GM10847 (cell line): ENCODE data around the gene ABCA7.

Experiments used
- POLR2A ChIP-seq: IDR thresholded peaks from 2 replicates; pipeline ENCODE4 v1.6.1; 2011; ENCODE audit not compliant: insufficient read length; ENCODE audit errors: extremely low read depth

The ABCA7 gene

DNA sequence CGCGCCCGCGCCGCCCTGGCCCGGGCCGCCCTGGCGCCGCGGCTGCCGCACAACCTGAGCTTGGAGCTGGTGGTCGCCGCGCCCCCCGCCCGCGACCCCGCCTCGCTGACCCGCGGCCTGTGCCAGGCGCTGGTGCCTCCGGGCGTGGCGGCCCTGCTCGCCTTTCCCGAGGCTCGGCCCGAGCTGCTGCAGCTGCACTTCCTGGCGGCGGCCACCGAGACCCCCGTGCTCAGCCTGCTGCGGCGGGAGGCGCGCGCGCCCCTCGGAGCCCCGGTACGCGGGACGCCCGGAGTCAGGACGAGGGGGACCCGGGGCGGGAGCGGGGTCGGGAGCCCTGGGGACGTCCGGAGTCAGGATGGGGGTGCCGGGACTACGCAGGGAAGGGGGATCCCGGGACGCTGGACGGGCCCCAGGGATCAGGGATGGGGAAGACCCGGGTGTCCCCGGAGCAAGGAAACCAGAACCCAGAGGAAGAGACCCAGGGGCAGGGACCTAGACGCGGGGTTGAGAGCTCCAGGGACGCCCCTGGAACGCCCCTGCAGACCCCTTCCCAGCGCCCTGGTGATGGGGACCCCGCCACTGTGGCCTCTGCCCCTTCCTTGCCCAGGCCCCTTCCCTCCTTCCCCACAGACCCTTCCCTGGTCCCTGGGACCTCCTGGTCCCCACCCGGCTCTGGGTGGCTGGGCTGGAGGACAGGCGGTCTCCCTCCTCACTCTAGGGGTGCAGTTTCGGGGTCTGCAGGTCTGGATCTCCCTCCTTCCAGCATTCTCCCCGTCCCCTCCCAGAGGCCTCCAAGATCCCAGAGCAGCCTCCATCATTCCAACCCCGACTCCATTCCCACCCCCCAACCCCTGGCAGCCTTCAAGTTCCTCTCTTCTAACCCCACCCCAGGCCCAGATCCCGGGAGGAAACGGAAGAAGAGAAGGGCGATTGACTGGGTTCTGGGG is 39.0 kb upstream of the ABCA7 start:
- TF ChIP-seq POLR2A, result no peak

GRCh38 chr19:1001538-1002166 is 38.3 kb upstream of the ABCA7 start:
- no peak for TF ChIP-seq POLR2A

DNA sequence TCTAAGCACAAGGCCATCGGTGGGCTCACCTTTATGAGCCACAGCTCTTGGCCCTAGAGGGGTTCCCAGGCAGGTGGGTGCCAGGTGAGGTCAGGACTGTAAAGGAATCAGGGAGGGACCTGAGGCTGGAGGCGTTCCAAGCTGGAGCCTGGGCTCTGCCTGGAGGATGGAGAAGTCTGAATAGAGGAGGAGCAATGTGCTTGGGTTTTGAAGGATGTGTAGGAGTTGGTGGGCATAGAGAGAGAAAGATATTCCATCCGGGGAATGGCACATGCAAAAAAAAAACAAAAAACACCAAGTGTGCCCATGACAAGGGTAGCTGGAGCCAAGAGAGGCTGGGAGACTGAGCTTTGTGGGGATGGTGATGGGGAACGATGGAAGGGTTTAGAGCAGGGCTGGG is 37.3 kb upstream of the ABCA7 start:
- TF ChIP-seq POLR2A, result no peak

GRCh38 chr19:1003283-1003682 is 36.6 kb upstream of the ABCA7 start:
- no peak for TF ChIP-seq POLR2A

DNA sequence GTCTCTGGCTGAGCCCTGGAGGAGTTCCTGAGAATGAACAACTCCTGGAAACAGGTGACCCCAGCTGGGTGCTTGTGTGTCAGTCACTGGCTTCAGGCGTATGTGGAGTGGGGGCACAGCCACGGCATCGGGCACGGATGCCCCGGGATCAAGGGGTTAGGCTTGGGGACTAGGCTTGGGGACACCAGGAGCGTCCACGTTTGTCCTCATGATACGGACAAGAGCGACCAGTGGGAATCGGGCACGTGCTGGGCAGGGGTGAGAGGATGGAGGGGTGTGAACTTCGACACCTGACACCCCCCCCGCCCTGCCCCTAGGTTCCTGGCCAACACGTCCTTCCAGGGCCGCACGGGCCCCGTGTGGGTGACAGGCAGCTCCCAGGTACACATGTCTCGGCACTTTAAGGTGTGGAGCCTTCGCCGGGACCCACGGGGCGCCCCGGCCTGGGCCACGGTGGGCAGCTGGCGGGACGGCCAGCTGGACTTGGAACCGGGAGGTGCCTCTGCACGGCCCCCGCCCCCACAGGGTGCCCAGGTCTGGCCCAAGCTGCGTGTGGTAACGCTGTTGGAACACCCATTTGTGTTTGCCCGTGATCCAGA is 35.6 kb upstream of the ABCA7 start:
- no peak for TF ChIP-seq POLR2A

DNA sequence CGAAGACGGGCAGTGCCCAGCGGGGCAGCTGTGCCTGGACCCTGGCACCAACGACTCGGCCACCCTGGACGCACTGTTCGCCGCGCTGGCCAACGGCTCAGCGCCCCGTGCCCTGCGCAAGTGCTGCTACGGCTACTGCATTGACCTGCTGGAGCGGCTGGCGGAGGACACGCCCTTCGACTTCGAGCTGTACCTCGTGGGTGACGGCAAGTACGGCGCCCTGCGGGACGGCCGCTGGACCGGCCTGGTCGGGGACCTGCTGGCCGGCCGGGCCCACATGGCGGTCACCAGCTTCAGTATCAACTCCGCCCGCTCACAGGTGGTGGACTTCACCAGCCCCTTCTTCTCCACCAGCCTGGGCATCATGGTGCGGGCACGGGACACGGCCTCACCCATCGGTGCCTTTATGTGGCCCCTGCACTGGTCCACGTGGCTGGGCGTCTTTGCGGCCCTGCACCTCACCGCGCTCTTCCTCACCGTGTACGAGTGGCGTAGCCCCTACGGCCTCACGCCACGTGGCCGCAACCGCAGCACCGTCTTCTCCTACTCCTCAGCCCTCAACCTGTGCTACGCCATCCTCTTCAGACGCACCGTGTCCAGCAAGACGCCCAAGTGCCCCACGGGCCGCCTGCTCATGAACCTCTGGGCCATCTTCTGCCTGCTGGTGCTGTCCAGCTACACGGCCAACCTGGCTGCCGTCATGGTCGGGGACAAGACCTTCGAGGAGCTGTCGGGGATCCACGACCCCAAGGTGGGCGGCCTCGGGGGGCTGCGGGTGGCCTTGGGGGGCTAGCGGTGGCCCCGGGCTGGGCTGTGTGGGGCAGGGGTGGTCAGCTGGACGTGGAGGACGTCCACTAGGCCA is 34.9 kb upstream of the ABCA7 start:
- TF ChIP-seq POLR2A, result no peak

DNA sequence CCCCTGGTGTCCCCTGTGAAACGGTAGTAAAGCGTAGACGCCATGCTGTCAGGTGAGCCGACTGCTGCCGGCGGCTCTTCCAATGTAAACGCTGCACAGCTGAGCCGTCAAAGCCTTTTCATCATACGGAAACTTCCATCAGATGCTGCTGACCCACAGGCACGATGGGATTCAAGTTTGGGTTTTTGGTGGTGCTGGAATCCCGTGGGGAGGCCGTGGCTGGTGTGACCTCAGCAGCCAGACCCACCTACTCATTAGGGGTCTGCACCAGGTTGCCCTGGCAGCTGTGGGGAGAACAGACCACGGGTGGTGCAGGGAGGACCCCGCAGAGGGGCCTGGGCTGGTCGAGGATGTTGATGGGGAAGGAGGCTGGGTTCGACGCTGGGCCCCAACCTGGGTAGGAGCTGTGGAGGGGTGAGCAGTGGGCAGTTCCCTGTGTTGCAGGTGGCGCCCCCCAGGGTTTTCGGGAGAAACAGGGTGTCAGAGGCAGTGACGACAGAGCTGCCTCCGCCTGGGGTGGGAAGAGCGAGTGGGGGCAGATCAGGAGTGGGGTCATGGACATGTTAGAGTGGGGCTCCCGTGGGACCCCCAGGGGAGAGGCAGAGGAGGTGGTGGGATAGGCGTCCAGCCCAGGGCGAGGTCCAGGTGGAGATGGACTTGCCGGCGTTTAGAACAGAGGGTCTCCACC is 33.1 kb upstream of the ABCA7 start:
- no peak for TF ChIP-seq POLR2A

GRCh38 chr19:1007399-1008251 is 32.3 kb upstream of the ABCA7 start:
- no peak for TF ChIP-seq POLR2A

GRCh38 chr19:1008268-1009040 is 31.5 kb upstream of the ABCA7 start:
- TF ChIP-seq POLR2A, result no peak

DNA sequence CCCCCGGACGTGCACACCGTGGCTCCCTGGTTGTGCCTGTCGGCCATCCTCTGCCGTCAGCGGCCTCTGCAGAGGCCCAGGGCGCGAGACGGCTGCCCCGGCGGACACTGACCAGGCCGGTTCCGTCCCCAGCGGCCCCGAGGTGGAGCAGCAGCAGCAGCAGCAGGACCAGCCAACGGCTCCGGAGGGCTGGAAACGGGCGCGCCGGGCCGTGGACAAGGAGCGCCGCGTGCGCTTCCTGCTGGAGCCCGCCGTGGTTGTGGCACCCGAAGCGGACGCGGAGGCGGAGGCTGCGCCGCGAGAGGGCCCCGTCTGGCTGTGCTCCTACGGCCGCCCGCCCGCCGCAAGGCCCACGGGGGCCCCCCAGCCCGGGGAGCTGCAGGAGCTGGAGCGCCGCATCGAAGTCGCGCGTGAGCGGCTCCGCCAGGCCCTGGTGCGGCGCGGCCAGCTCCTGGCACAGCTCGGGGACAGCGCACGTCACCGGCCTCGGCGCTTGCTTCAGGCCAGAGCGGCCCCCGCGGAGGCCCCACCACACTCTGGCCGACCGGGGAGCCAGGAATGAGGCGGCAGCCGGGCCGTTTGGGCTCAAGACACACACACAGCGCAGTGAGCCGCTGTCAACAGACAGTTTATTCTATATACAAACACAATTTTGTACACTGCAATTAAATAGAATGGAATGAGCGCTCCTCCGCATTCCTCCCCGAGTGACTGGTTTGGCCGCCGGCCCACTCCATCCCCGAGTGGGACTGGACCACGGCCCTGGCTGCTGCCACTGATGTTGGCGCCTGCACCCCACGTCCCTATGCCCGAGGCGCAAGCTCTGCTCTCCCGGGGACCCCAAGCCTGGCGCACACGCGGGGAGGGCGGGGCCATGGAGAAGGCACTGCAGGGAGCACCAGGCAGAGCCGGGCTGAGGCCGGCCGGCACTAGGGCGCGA is 30.6 kb upstream of the ABCA7 start:
- no peak for TF ChIP-seq POLR2A

DNA sequence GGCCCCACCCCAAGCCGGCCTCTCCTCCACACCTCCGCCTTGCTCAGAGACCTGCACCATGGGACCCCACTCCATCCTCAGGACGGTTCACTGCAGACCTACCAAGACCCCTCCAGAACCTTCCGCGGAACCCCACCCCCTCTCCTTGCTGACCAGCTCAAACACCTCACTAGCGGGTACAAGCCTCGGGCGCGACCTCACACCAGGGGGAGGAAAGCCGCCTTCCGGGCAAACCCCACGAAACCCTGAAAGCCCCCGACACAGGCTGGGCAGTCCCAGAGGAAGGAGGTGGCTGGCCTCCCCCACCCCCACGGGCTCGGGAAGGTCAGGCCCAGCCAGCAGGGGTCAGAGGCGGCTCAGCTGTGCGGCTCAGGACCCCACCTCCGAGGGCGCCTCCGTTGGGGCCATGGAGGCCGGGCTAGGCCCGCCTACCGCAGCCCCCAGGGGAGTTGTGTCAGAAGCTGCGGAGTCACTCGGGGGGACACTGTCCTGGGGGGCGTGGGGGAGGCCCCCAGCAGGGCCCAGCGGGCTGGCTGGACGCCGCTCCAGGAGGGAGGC is 29.8 kb upstream of the ABCA7 start:
- no peak for TF ChIP-seq POLR2A
